CD14-positive monocyte (primary cell): ENCODE results near the gene GRM5. TPM values are rescaled to one million over a fixed set of nuclear protein-coding genes. Genes with fewer than 3 reads are reported as not detected.

Experiments
- DNase-seq, 3 donors: peaks; one replicate each; pipeline ENCODE4 v3.0.0-alpha.2; 2011 to 2022
- H2AFZ ChIP-seq: 2 replicates; pipeline ENCODE4 v1.6.0; 2012; ENCODE audit warnings: mild to moderate bottlenecking, low read depth, low read length, inconsistent platforms; ENCODE audit not compliant: insufficient read depth, poor library complexity, severe bottlenecking
- H3K27ac ChIP-seq, 2 donors: 1 replicate in 1 of 2; 2 replicates in 1 of 2; pipeline ENCODE4 v1.5.1; 2012 to 2013; ENCODE audit warnings: low read length in 2 of 2, control low read depth in 1 of 2, inconsistent platforms in 1 of 2, low read depth in 1 of 2, mild to moderate bottlenecking in 1 of 2
- H3K27me3 ChIP-seq, 2 donors: one replicate each; pipeline versions ENCODE4 v1.6.0 to v1.6.1; 2011 to 2013; ENCODE audit warnings: low read length in 2 of 2; ENCODE audit not compliant: control insufficient read depth in 2 of 2, insufficient read depth in 2 of 2
- H3K36me3 ChIP-seq, 2 donors: replicated peaks in 1 of 2; 1 replicate in 1 of 2; 2 replicates in 1 of 2; pipeline versions ENCODE4 v1.5.1 to v1.6.1; 2012 to 2013; ENCODE audit warnings: low read length in 2 of 2, control low read depth in 1 of 2, inconsistent platforms in 1 of 2, mild to moderate bottlenecking in 1 of 2; ENCODE audit not compliant: insufficient read depth in 2 of 2, control insufficient read depth in 1 of 2
- H3K4me1 ChIP-seq, 2 donors: 1 replicate in 1 of 2; 2 replicates in 1 of 2; pipeline versions ENCODE4 v1.5.1 to v1.6.1; 2012 to 2013; ENCODE audit warnings: low read length in 2 of 2, control low read depth in 1 of 2, inconsistent platforms in 1 of 2, mild to moderate bottlenecking in 1 of 2, moderate library complexity in 1 of 2; ENCODE audit not compliant: insufficient read depth in 2 of 2, control insufficient read depth in 1 of 2
- H3K4me2 ChIP-seq: replicated peaks from 2 replicates; pipeline ENCODE3; 2012; ENCODE audit warnings: low read length, moderate library complexity, mild to moderate bottlenecking; ENCODE audit not compliant: poor library complexity, severe bottlenecking; ENCODE audit errors: extremely low read depth
- H3K4me3 ChIP-seq, 3 experiments: fragments of 200-600 bp in 1 of 3; sonication (generic) in 1 of 3; replicated peaks in 1 of 3; 1 replicate in 2 of 3; 2 replicates in 1 of 3; pipeline ENCODE4 v1.5.1; 2011 to 2013; ENCODE audit warnings: low read length in 3 of 3, mild to moderate bottlenecking in 3 of 3, control low read depth in 2 of 3, low read depth in 2 of 3, inconsistent platforms in 1 of 3, moderate library complexity in 1 of 3
- H3K79me2 ChIP-seq: 2 replicates; pipeline ENCODE4 v1.6.0; 2012; ENCODE audit warnings: mild to moderate bottlenecking, control low read depth, inconsistent platforms, low read length, moderate library complexity; ENCODE audit not compliant: insufficient read depth
- H3K9ac ChIP-seq: 2 replicates; pipeline ENCODE4 v1.6.0; 2017; ENCODE audit warnings: low read length, mild to moderate bottlenecking; ENCODE audit not compliant: insufficient read depth, poor library complexity, severe bottlenecking
- H3K9me3 ChIP-seq, 2 donors: replicated peaks in 1 of 2; 1 replicate in 1 of 2; 2 replicates in 1 of 2; pipeline versions ENCODE4 v1.5.1 to v1.6.1; 2012 to 2013; ENCODE audit warnings: low read length in 2 of 2, control low read depth in 1 of 2; ENCODE audit not compliant: control insufficient read depth in 1 of 2, insufficient read depth in 1 of 2
- H4K20me1 ChIP-seq: 2 replicates; pipeline ENCODE4 v1.6.0; 2012; ENCODE audit warnings: mild to moderate bottlenecking, low read length, control low read depth, moderate library complexity; ENCODE audit not compliant: insufficient read depth
- H3K27ac Mint-ChIP-seq, 7 donors: one replicate each; pipeline ENCODE4 v1.8.0; 2020; ENCODE audit warnings: mild to moderate bottlenecking in 7 of 7, mixed read lengths in 7 of 7, moderate library complexity in 6 of 7, inconsistent platforms in 2 of 7
- H3K27me3 Mint-ChIP-seq, 3 donors: one replicate each; pipeline ENCODE4 v1.8.0; 2021 to 2022; ENCODE audit warnings: low read depth in 3 of 3, mild to moderate bottlenecking in 3 of 3, mixed read lengths in 3 of 3, moderate library complexity in 3 of 3, inconsistent platforms in 1 of 3
- H3K36me3 Mint-ChIP-seq, 2 donors: one replicate each; pipeline ENCODE4 v1.8.0; 2020; ENCODE audit warnings: mixed read lengths in 2 of 2, inconsistent platforms in 1 of 2, mild to moderate bottlenecking in 1 of 2
- H3K4me1 Mint-ChIP-seq: one replicate; pipeline ENCODE4 v1.8.0; 2020; ENCODE audit warnings: mild to moderate bottlenecking, mixed read lengths
- H3K4me3 Mint-ChIP-seq, 2 donors: one replicate each; pipeline ENCODE4 v1.8.0; 2020; ENCODE audit warnings: mild to moderate bottlenecking in 2 of 2, mixed read lengths in 2 of 2, moderate library complexity in 1 of 2
- H3K9me3 Mint-ChIP-seq, 7 donors: one replicate each; pipeline ENCODE4 v1.8.0; 2020 to 2022; ENCODE audit warnings: mixed read lengths in 7 of 7, mild to moderate bottlenecking in 6 of 7, moderate library complexity in 6 of 7, inconsistent platforms in 2 of 7
- WGBS: methylation state at CpG from one replicate; pipeline ENCODE4 v1.1.5; 2013; ENCODE audit warnings: missing lambda C conversion rate; ENCODE audit not compliant: insufficient coverage; 5-methylcytosine and 5-hydroxymethylcytosine counted together
- intact Hi-C, 2 donors: fragments of 100-400 bp; cut with micrococcal nuclease; formaldehyde crosslinking; loops; one replicate each; pipeline versions ENCODE4 v1.15.0 to v1.15.1; 2023
- polyA plus RNA-seq, 3 donors: library from polyadenylated mRNA; depleted of rRNA in 1 of 3; unstranded in 2 of 3; stranded (reverse) in 1 of 3; fragments of 300-500 nt in 2 of 3; fragments of >200 nt in 1 of 3; fragmentation: Illumina TruSeq in 2 of 3; gene quantifications; 1 replicate in 2 of 3; 2 replicates in 1 of 3; pipeline ENCODE4 v1.2.3, GENCODE V29; 2012 to 2021
- TF ChIP-seq, protein P1 (sequence below): fragments of 200-600 bp; IDR thresholded peaks from one replicate; pipeline ENCODE4 v1.8.0; 2022; ENCODE audit warnings: antibody characterized with exemption, mild to moderate bottlenecking

The GRM5 gene
- polyA plus RNA-seq, 3 donors: not detected

DNA sequence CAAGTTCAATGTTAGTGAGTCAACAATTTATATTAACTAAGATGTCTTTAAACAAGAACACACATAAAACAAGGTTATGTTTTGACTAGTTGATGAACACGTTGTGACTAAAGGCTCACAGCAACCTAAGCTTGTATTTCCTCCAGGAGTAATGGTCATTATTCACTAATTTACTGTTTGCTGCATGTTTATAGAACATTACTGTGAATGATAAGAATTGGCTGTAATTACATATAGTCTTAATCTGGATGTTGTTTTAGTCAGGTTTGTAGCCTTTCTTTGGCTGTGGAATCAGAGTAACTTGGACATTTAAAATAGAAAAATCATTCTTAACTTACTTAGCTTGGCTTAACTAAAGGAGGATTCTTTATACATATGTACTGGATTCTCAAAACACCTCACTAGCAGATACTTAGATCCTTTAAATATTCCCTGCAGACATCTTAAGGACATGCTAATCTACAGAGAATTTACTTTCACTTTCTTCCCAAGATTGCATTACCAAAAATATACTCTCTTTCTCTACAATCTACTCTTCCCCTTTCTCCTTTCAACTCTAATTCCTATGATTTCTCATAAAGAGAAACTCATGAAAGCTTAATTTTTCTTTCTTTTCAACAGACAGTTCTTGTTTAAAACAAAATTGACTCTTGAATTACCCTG is 408.6 kb downstream of the GRM5 start:
- Mint-ChIP-seq H3K36me3 (no peaks in the 10 kb centered on the region), H3K9me3 (peaks cover 0 to 2% (median 0%) of the 10 kb centered on the region in 7 donors), H3K4me3 (no peak overlapping the region), H3K4me1 (no peaks in the 10 kb centered on the region), H3K27ac (no peak overlapping the region), H3K27me3 (peaks cover 0 to 2% (median 0%) of the 10 kb centered on the region in 3 donors)
- no peak for DNase-seq
- H3K79me2 ChIP-seq: no peaks in the 10 kb centered on the region
- H3K27ac ChIP-seq: no peak overlapping the region
- H3K4me3 ChIP-seq: no peak overlapping the region
- no peak overlapping the region for H3K9ac ChIP-seq
- no CpG with 5 or more reads among the region's 1 CpG for WGBS
- no peaks in the 10 kb centered on the region for H3K27me3 ChIP-seq
- H4K20me1 ChIP-seq: no peaks in the 10 kb centered on the region
- no peaks in the 10 kb centered on the region for H3K36me3 ChIP-seq
- no peak overlapping the region for H3K4me2 ChIP-seq
- H2AFZ ChIP-seq: no peak overlapping the region
- TF ChIP-seq, protein P1, sequence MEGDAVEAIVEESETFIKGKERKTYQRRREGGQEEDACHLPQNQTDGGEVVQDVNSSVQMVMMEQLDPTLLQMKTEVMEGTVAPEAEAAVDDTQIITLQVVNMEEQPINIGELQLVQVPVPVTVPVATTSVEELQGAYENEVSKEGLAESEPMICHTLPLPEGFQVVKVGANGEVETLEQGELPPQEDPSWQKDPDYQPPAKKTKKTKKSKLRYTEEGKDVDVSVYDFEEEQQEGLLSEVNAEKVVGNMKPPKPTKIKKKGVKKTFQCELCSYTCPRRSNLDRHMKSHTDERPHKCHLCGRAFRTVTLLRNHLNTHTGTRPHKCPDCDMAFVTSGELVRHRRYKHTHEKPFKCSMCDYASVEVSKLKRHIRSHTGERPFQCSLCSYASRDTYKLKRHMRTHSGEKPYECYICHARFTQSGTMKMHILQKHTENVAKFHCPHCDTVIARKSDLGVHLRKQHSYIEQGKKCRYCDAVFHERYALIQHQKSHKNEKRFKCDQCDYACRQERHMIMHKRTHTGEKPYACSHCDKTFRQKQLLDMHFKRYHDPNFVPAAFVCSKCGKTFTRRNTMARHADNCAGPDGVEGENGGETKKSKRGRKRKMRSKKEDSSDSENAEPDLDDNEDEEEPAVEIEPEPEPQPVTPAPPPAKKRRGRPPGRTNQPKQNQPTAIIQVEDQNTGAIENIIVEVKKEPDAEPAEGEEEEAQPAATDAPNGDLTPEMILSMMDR: no peak
- intact Hi-C loops: no loop called here
- H3K9me3 ChIP-seq: no peaks in the 10 kb centered on the region
- no peaks in the 10 kb centered on the region for H3K4me1 ChIP-seq

DNA sequence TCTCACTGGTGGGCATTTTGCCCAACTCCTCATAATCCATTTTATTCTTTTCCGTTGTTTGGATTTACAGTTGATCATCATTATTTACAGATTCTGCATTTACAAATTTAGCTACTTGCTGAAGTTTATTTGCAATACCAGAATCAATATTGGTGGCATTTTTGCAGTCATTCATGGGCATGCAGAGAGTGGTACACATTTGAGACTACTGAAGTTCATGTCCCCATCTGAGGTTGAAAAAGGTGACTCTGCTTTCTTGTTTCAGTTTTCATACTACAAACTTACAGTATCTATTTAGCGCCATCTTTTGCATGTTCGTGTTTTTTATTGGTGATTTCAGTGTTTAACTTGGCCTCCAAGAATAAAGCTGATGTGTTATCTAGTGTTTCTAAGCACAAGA is 409.5 kb downstream of the GRM5 start:
- Mint-ChIP-seq H3K4me1 (no peaks in the 10 kb centered on the region), H3K36me3 (no peaks in the 10 kb centered on the region), H3K27me3 (peaks cover 0 to 2% (median 1%) of the 10 kb centered on the region in 3 donors), H3K4me3 (no peak overlapping the region), H3K27ac (no peak overlapping the region), H3K9me3 (peaks cover 0 to 2% (median 0%) of the 10 kb centered on the region in 7 donors)
- no peaks in the 10 kb centered on the region for H3K36me3 ChIP-seq
- no peaks in the 10 kb centered on the region for H3K79me2 ChIP-seq
- no peak for DNase-seq
- TF ChIP-seq, protein P1: no peak
- no peak overlapping the region for H3K27ac ChIP-seq
- no peaks in the 10 kb centered on the region for H4K20me1 ChIP-seq
- H3K4me2 ChIP-seq: no peak overlapping the region
- H3K9ac ChIP-seq: no peak overlapping the region
- no peaks in the 10 kb centered on the region for H3K9me3 ChIP-seq
- no peak overlapping the region for H2AFZ ChIP-seq
- H3K27me3 ChIP-seq: no peaks in the 10 kb centered on the region
- no peaks in the 10 kb centered on the region for H3K4me1 ChIP-seq
- no CpG with 5 or more reads among the region's 3 CpGs for WGBS
- no peak overlapping the region for H3K4me3 ChIP-seq
- intact Hi-C loops: no loop called here
